H1 (cell line): ENCODE data around the gene HYAL4. TPM values are rescaled to one million over a fixed set of nuclear protein-coding genes. Genes with fewer than 3 reads are reported as not detected.

Source experiments
- ASH2L ChIP-seq: fragments of 200-600, 300-600 bp; sonication (generic); IDR thresholded peaks from one replicate; pipeline ENCODE4 v1.7.1; 2017; ENCODE audit warnings: low read length
- CBX5 ChIP-seq: fragments of 300-800, 300-1000 bp; sonication (generic); IDR thresholded peaks from 2 replicates; pipeline ENCODE4 v1.7.1; 2016; ENCODE audit warnings: antibody characterized with exemption, low read length, low read depth
- CHD7 ChIP-seq: fragments of 300-600 bp; sonication (generic); IDR thresholded peaks from 2 replicates; pipeline ENCODE4 v1.7.1; 2012; ENCODE audit warnings: low read length, moderate library complexity, mild to moderate bottlenecking, inconsistent platforms; ENCODE audit not compliant: insufficient replicate concordance
- CREB1 ChIP-seq: IDR thresholded peaks from 2 replicates; pipeline ENCODE4 v1.6.1; 2012; ENCODE audit warnings: inconsistent platforms
- MAFK ChIP-seq: IDR thresholded peaks from 2 replicates; pipeline ENCODE4 v1.6.1; 2012; ENCODE audit warnings: low read depth, mild to moderate bottlenecking, improper control_type of control experiment, low read length
- NRF1 ChIP-seq: IDR thresholded peaks from 2 replicates; pipeline ENCODE4 v1.6.1; 2011; ENCODE audit warnings: mild to moderate bottlenecking, low read depth, low read length, improper control_type of control experiment
- SP1 ChIP-seq: IDR thresholded peaks from 2 replicates; pipeline ENCODE4 v1.6.1; 2011; ENCODE audit warnings: low read depth, low read length
- SP2 ChIP-seq: IDR thresholded peaks from 2 replicates; pipeline ENCODE4 v1.6.1; 2012; ENCODE audit warnings: mild to moderate bottlenecking, low read length, inconsistent platforms
- polyA plus RNA-seq, 7 experiments: library from polyadenylated mRNA; depleted of rRNA in 3 of 7; stranded (reverse) in 5 of 7; unstranded in 2 of 7; fragments of >200 nt in 5 of 7; fragments of 200-250 nt in 2 of 7; gene quantifications; 1 replicate in 5 of 7; 2 replicates in 1 of 7; 4 replicates in 1 of 7; pipeline versions ENCODE4 v1.2.1 to v1.2.3, GENCODE V29; 2011 to 2013; ENCODE audit warnings: missing spikeins in 2 of 7, mixed read lengths in 2 of 7
- total RNA-seq: library from RNA; stranded (reverse); fragmentation: NEBNext Ultra II Directional; extraction: Animal tissue kit (Norgen Biotek cat#: 25700); gene quantifications from 2 replicates; pipeline ENCODE4 v1.2.1, GENCODE V29; 2021

Gene HYAL4
- total and polyA plus RNA-seq, 2 of the 8 experiments (the other 6 are each of a cell fraction or from before 2014, with no cell fraction given): not detected

- TF ChIP-seq CHD7 (no peak), CREB1 (no peak), MAFK (peak; percentile 19; the same call in 1 of the 2 replicates), CBX5 (no peak), SP2 (no peak), NRF1 (no peak), SP1 (no peak), ASH2L (no peak)
Measured at GRCh38 chr7:123797673-123798531, 47.1 kb upstream of the HYAL4 start (continued).
